Activated CD4-positive, alpha-beta memory T cell treated with anti-CD3 and anti-CD28 coated beads for 36 hours (primary cell): ENCODE measurements around the gene UNC13B. TPM values are rescaled to one million over a fixed set of nuclear protein-coding genes. Genes with fewer than 3 reads are reported as not detected.

Experiments used
- CTCF ChIA-PET: fragments of 350-600 bp; sonication (Branson Sonifier 250); formaldehyde crosslinking; loops from one replicate; lab custom pipeline; 2021; ENCODE audit warnings: antibody characterized with exemption, inconsistent platforms; lab: Charles Lee
- POLR2A ChIA-PET: fragments of 350-600 bp; sonication (Branson Sonifier 250); formaldehyde crosslinking; loops from one replicate; lab custom pipeline; 2021; ENCODE audit warnings: antibody characterized with exemption; lab: Charles Lee
- DNase-seq: peaks from one replicate; pipeline ENCODE4 v3.0.0-alpha.2; 2020
- H3K27ac Mint-ChIP-seq: one replicate; pipeline ENCODE4 v1.8.0; 2021; ENCODE audit warnings: mixed read lengths
- H3K27me3 Mint-ChIP-seq: one replicate; pipeline ENCODE4 v1.8.0; 2021; ENCODE audit warnings: mixed read lengths
- H3K36me3 Mint-ChIP-seq: one replicate; pipeline ENCODE4 v1.8.0; 2021; ENCODE audit warnings: mixed read lengths
- H3K4me1 Mint-ChIP-seq: one replicate; pipeline ENCODE4 v1.8.0; 2021; ENCODE audit warnings: low read depth, mixed read lengths
- H3K4me3 Mint-ChIP-seq: one replicate; pipeline ENCODE4 v1.8.0; 2021; ENCODE audit warnings: mild to moderate bottlenecking, mixed read lengths
- H3K9me3 Mint-ChIP-seq: one replicate; pipeline ENCODE4 v1.8.0; 2021; ENCODE audit warnings: mixed read lengths
- intact Hi-C: fragments of 100-400 bp; cut with micrococcal nuclease; formaldehyde crosslinking; loops from one replicate; pipeline ENCODE4 v1.15.1; 2023
- total RNA-seq, 2 experiments: library from RNA; stranded (reverse); gene quantifications; one replicate each; pipeline ENCODE4 v1.2.3, GENCODE V29; 2021

UNC13B gene
- total RNA-seq, 2 experiments from 2014 or later: 3.6 to 4.6 TPM

GRCh38 chr9:35267710-35268109 is 105.9 kb downstream of the UNC13B start:
- CTCF ChIA-PET: no interaction called here
- Mint-ChIP-seq H3K4me1 (peaks cover 3% of the 10 kb centered on the region), H3K27me3 (peaks cover 10% of the 10 kb centered on the region), H3K27ac (no peak overlapping the region), H3K9me3 (no peaks in the 10 kb centered on the region), H3K36me3 (no peaks in the 10 kb centered on the region), H3K4me3 (no peak overlapping the region)
- intact Hi-C loops: no loop called here
- no peak for DNase-seq
- POLR2A ChIA-PET: no interaction called here

GRCh38 chr9:35269919-35270318 is 108.1 kb downstream of the UNC13B start:
- Mint-ChIP-seq H3K27ac (no peak overlapping the region), H3K36me3 (no peaks in the 10 kb centered on the region), H3K4me3 (no peak overlapping the region), H3K4me1 (peaks cover 4% of the 10 kb centered on the region), H3K27me3 (peaks cover 10% of the 10 kb centered on the region), H3K9me3 (no peaks in the 10 kb centered on the region)
- no peak for DNase-seq
- ChIA-PET POLR2A (no interaction called here), CTCF (no interaction called here)
- intact Hi-C loops: no loop called here

- no peaks in the 10 kb centered on the region for H3K36me3 Mint-ChIP-seq
- H3K27ac Mint-ChIP-seq: no peak overlapping the region
- ChIA-PET POLR2A (no interaction called here), CTCF (no interaction called here)
- H3K27me3 Mint-ChIP-seq: peaks cover 9% of the 10 kb centered on the region
- H3K4me1 Mint-ChIP-seq: peaks cover 12% of the 10 kb centered on the region
- no peaks in the 10 kb centered on the region for H3K9me3 Mint-ChIP-seq
- intact Hi-C loops: no loop called here
- DNase-seq: peak; percentile 12
- no peak overlapping the region for H3K4me3 Mint-ChIP-seq
Measured at GRCh38 chr9:35271637-35272036, 109.8 kb downstream of the UNC13B start.

- CTCF ChIA-PET: interaction anchor here (1.1 kb wide), 1 partner anchor 14 kb away, joined by 4 read pairs; no protein-coding TSS in a partner anchor
- Mint-ChIP-seq H3K27ac (no peak overlapping the region), H3K4me3 (no peak overlapping the region)
Measured at GRCh38 chr9:35272989-35273388, 111.2 kb downstream of the UNC13B start.

GRCh38 chr9:35273591-35273990 is 111.8 kb downstream of the UNC13B start:
- intact Hi-C loops: no loop called here
- ChIA-PET CTCF (interaction anchor here (0.6 kb wide), 1 partner anchor 15 kb away, joined by 3 read pairs; no protein-coding TSS in a partner anchor), POLR2A (no interaction called here)
- Mint-ChIP-seq H3K4me3 (no peak overlapping the region), H3K27me3 (peaks cover 4% of the 10 kb centered on the region), H3K36me3 (no peaks in the 10 kb centered on the region), H3K27ac (no peak overlapping the region), H3K4me1 (peaks cover 31% of the 10 kb centered on the region), H3K9me3 (no peaks in the 10 kb centered on the region)
- DNase-seq: peak; percentile 17

More at GRCh38 chr9:35272989-35273388, 111.2 kb downstream of the UNC13B start:
- Mint-ChIP-seq H3K27me3 (peaks cover 5% of the 10 kb centered on the region), H3K4me1 (peaks cover 26% of the 10 kb centered on the region), H3K36me3 (no peaks in the 10 kb centered on the region), H3K9me3 (no peaks in the 10 kb centered on the region)
- intact Hi-C loops: no loop called here
- no peak for DNase-seq
- POLR2A ChIA-PET: no interaction called here

GRCh38 chr9:35274993-35275392 is 113.2 kb downstream of the UNC13B start:
- no peak for DNase-seq
- no peak overlapping the region for H3K27ac Mint-ChIP-seq
- H3K4me1 Mint-ChIP-seq: peaks cover 31% of the 10 kb centered on the region
- intact Hi-C loops: loop anchor here (5.0 kb wide), 1 partner anchor 158 kb away; the partner anchor contains the start of gene ATOSB
- no peaks in the 10 kb centered on the region for H3K9me3 Mint-ChIP-seq
- POLR2A ChIA-PET: no interaction called here
- H3K4me3 Mint-ChIP-seq: no peak overlapping the region
- H3K27me3 Mint-ChIP-seq: peaks cover 2% of the 10 kb centered on the region
- CTCF ChIA-PET: no interaction called here
- no peaks in the 10 kb centered on the region for H3K36me3 Mint-ChIP-seq

- Mint-ChIP-seq H3K9me3 (no peaks in the 10 kb centered on the region), H3K27ac (no peak overlapping the region), H3K4me1 (peaks cover 29% of the 10 kb centered on the region), H3K27me3 (no peaks in the 10 kb centered on the region), H3K36me3 (no peaks in the 10 kb centered on the region), H3K4me3 (no peak overlapping the region)
- intact Hi-C loops: loop anchor here (5.0 kb wide), 1 partner anchor 160 kb away; the partner anchor contains the start of gene ATOSB
- no peak for DNase-seq
- ChIA-PET POLR2A (no interaction called here), CTCF (interaction anchor here (0.5 kb wide), 1 partner anchor 275 kb away, joined by 3 read pairs; no protein-coding TSS in a partner anchor)
Measured at GRCh38 chr9:35277171-35277520, 115.3 kb downstream of the UNC13B start.

- no peaks in the 10 kb centered on the region for H3K36me3 Mint-ChIP-seq
- H3K9me3 Mint-ChIP-seq: no peaks in the 10 kb centered on the region
- no peak for DNase-seq
- no peak overlapping the region for H3K4me3 Mint-ChIP-seq
- POLR2A ChIA-PET: no interaction called here
- CTCF ChIA-PET: no interaction called here
- no peak overlapping the region for H3K27ac Mint-ChIP-seq
- intact Hi-C loops: loop anchor here (5.0 kb wide), 1 partner anchor 160 kb away; the partner anchor contains the start of gene ATOSB
- no peaks in the 10 kb centered on the region for H3K27me3 Mint-ChIP-seq
- H3K4me1 Mint-ChIP-seq: peaks cover 29% of the 10 kb centered on the region
Measured at GRCh38 chr9:35277628-35278359, 116.0 kb downstream of the UNC13B start.

GRCh38 chr9:35279946-35280345 is 118.1 kb downstream of the UNC13B start:
- H3K4me1 Mint-ChIP-seq: peaks cover 27% of the 10 kb centered on the region
- intact Hi-C loops: loop anchor here (5.0 kb wide), 1 partner anchor 163 kb away; the partner anchor contains the start of gene ATOSB
- H3K9me3 Mint-ChIP-seq: no peaks in the 10 kb centered on the region
- no peak overlapping the region for H3K27ac Mint-ChIP-seq
- H3K36me3 Mint-ChIP-seq: no peaks in the 10 kb centered on the region
- peaks cover 2% of the 10 kb centered on the region for H3K27me3 Mint-ChIP-seq
- no peak for DNase-seq
- POLR2A ChIA-PET: no interaction called here
- no peak overlapping the region for H3K4me3 Mint-ChIP-seq
- CTCF ChIA-PET: no interaction called here

- H3K4me1 Mint-ChIP-seq: peaks cover 27% of the 10 kb centered on the region
- intact Hi-C loops: no loop called here
- H3K36me3 Mint-ChIP-seq: no peaks in the 10 kb centered on the region
- peaks cover 2% of the 10 kb centered on the region for H3K27me3 Mint-ChIP-seq
- no peak overlapping the region for H3K4me3 Mint-ChIP-seq
- ChIA-PET POLR2A (no interaction called here), CTCF (no interaction called here)
- no peak overlapping the region for H3K27ac Mint-ChIP-seq
- H3K9me3 Mint-ChIP-seq: no peaks in the 10 kb centered on the region
- DNase-seq: no peak
Measured at GRCh38 chr9:35280399-35280798, 118.6 kb downstream of the UNC13B start.

GRCh38 chr9:35285731-35286130 is 123.9 kb downstream of the UNC13B start:
- ChIA-PET CTCF (no interaction called here), POLR2A (no interaction called here)
- intact Hi-C loops: no loop called here
- no peaks in the 10 kb centered on the region for H3K9me3 Mint-ChIP-seq
- H3K27ac Mint-ChIP-seq: no peak overlapping the region
- no peaks in the 10 kb centered on the region for H3K36me3 Mint-ChIP-seq
- H3K4me3 Mint-ChIP-seq: no peak overlapping the region
- H3K27me3 Mint-ChIP-seq: peaks cover 7% of the 10 kb centered on the region
- DNase-seq: no peak
- no peaks in the 10 kb centered on the region for H3K4me1 Mint-ChIP-seq

- no peaks in the 10 kb centered on the region for H3K36me3 Mint-ChIP-seq
- ChIA-PET POLR2A (no interaction called here), CTCF (no interaction called here)
- H3K4me1 Mint-ChIP-seq: no peaks in the 10 kb centered on the region
- DNase-seq: no peak
- intact Hi-C loops: no loop called here
- H3K4me3 Mint-ChIP-seq: no peak overlapping the region
- H3K27me3 Mint-ChIP-seq: peaks cover 7% of the 10 kb centered on the region
- no peaks in the 10 kb centered on the region for H3K9me3 Mint-ChIP-seq
- H3K27ac Mint-ChIP-seq: no peak overlapping the region
Measured at GRCh38 chr9:35286381-35286780, 124.6 kb downstream of the UNC13B start.
